Measurements from ENCODE around the gene MAGEB18. TPM values are rescaled to one million over a fixed set of nuclear protein-coding genes. Genes with fewer than 3 reads are reported as not detected.

Gene MAGEB18
- polyA plus RNA-seq (not detected in 3 replicates), polyA minus RNA-seq (not detected in 3 replicates)
- not detected for polyA plus RNA-seq (2011; ENCODE audit: low read depth)
- not detected in 2 replicates for polyA plus RNA-seq (2011; cell fraction: cytosol; rRNA removed)
- polyA plus RNA-seq (2011; cell fraction: nucleus; rRNA removed), result not detected in 2 replicates
- not detected in 2 replicates for polyA plus RNA-seq (2012; ENCODE audit: low replicate concordance)
- not detected for polyA minus RNA-seq (2011; cell fraction: cytosol; rRNA and poly(A)+ RNA removed)
- not detected in 2 replicates for polyA minus RNA-seq (2011; cell fraction: nucleus; rRNA and poly(A)+ RNA removed)

DNA sequence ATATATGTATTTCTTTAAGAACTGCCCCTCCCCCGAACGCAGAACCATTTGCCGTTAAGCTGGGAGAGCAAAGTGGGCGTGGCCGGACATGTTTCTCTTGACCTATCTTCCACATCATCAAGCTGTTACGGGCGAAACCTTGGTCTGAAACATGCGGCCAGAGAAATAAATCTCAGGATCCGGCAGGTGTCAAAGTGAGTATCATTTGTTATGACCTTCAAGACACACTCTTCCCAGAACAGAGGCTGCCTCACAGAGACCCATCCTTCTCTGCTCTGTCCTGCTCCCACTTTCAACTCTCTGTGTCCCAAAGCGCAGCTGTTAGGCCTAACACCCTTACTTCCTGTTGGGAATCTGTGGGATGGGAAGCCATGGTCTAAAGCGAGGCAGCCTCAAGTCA is at the start of gene MAGEB18:
Gene MAGEB18, plus strand, starts transcription at position 70 of the 400 bp plus-strand sequence. CDS start 643 bp downstream, outside the sequence.
- TF ChIP-seq EZH2 (IDR thresholded peaks at IDR 0.05; ENCODE audit: low read length) (no peak), CTCF (optimal IDR thresholded peaks at IDR 0.05 in 1 of 3, IDR thresholded peaks at IDR 0.05 in 1 of 3, conservative IDR thresholded peaks at IDR 0.05 in 1 of 3; ENCODE audit: extremely low read depth in 1 of 3, insufficient read depth in 2 of 3, low read length in 3 of 3) (no peak)
- no peaks in the 10 kb centered on the region for H3K79me2 ChIP-seq (ENCODE audit: control insufficient read depth, insufficient read depth, low read length)
- H3K9me1 ChIP-seq (ENCODE audit: control insufficient read depth, extremely low read depth, insufficient read depth, low read length), result no peaks in the 10 kb centered on the region
- DNase-seq (ENCODE audit: low read depth, low spot score), result no peak
- H3K4me2 ChIP-seq (ENCODE audit: control insufficient read depth, extremely low read depth, insufficient read depth, low read depth, low read length), result no peak within 1 kb of the TSS
- no peak for FAIRE-seq
- H3K4me3 ChIP-seq (ENCODE audit: control insufficient read depth in 2 of 3, extremely low read depth in 1 of 3, insufficient read depth in 2 of 3, low read depth in 1 of 3, low read length in 3 of 3), result no peak within 1 kb of the TSS
- no peaks in the 10 kb centered on the region for H3K9me3 ChIP-seq (ENCODE audit: control insufficient read depth, low read depth, low read length)
- no peak within 1 kb of the TSS for H3K9ac ChIP-seq (ENCODE audit: control insufficient read depth, extremely low read depth, insufficient read depth, low read length)
- no peaks in the 10 kb centered on the region for H3K27me3 ChIP-seq (ENCODE audit: control insufficient read depth, extremely low read depth, insufficient read depth, low read length)
- H3K36me3 ChIP-seq (ENCODE audit: control insufficient read depth in 2 of 2, extremely low read depth in 1 of 2, insufficient read depth in 2 of 2, low read length in 2 of 2), result no peaks in the 10 kb centered on the region
- no peaks in the 10 kb centered on the region for H4K20me1 ChIP-seq (ENCODE audit: control insufficient read depth, extremely low read depth, insufficient read depth, low read length)
- H2AFZ ChIP-seq (ENCODE audit: control insufficient read depth, low read length), result no peak within 1 kb of the TSS
- no peak within 1 kb of the TSS for H3K27ac ChIP-seq (ENCODE audit: control insufficient read depth, insufficient read depth, low read length)
- dilution Hi-C loops (cut with MboI; ENCODE audit: extremely low pct_ligation_motif_present, low sequenced_read_pairs), result no loop called here
- no peaks in the 10 kb centered on the region for H3K4me1 ChIP-seq (ENCODE audit: control insufficient read depth, extremely low read depth, insufficient read depth, low read length)

DNA sequence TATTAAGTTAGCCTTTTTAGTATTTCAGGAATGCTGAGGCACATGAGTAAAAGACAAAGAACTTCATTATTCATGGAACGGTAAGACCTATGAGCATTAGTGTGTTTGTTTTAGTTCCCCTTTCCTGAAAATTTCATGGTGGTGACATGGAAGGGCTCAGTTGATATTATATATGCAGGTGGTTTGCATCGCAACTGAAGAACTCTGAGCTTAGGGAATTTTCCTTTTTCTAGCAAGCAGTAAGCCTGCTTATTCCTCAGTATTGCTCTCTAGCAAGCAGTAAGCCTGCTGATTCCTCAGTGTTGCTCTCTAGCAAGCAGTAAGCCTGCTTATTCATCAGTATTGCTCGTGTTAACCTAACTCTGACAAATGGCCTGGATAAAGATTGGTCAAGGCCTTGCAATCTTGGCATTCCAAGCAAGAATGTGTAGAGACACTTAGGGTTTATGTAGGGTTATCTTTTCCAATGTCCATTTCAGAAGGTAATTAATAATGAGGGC is 37.7 kb upstream of the MAGEB18 start:
- H3K9ac ChIP-seq (ENCODE audit: control insufficient read depth, extremely low read depth, insufficient read depth, low read length), result no peak overlapping the region
- H3K36me3 ChIP-seq (ENCODE audit: control insufficient read depth in 2 of 2, extremely low read depth in 1 of 2, insufficient read depth in 2 of 2, low read length in 2 of 2), result no peaks in the 10 kb centered on the region
- no peaks in the 10 kb centered on the region for H3K27me3 ChIP-seq (ENCODE audit: control insufficient read depth, extremely low read depth, insufficient read depth, low read length)
- H3K79me2 ChIP-seq (ENCODE audit: control insufficient read depth, insufficient read depth, low read length), result no peaks in the 10 kb centered on the region
- no peak overlapping the region for H3K4me2 ChIP-seq (ENCODE audit: control insufficient read depth, extremely low read depth, insufficient read depth, low read depth, low read length)
- dilution Hi-C loops (cut with MboI; ENCODE audit: extremely low pct_ligation_motif_present, low sequenced_read_pairs), result no loop called here
- no peak for FAIRE-seq
- H3K4me3 ChIP-seq (ENCODE audit: control insufficient read depth in 2 of 3, extremely low read depth in 1 of 3, insufficient read depth in 2 of 3, low read depth in 1 of 3, low read length in 3 of 3), result no peak overlapping the region
- H3K27ac ChIP-seq (ENCODE audit: control insufficient read depth, insufficient read depth, low read length), result no peak overlapping the region
- TF ChIP-seq CTCF (optimal IDR thresholded peaks at IDR 0.05 in 1 of 3, IDR thresholded peaks at IDR 0.05 in 1 of 3, conservative IDR thresholded peaks at IDR 0.05 in 1 of 3; ENCODE audit: extremely low read depth in 1 of 3, insufficient read depth in 2 of 3, low read length in 3 of 3) (no peak), EZH2 (IDR thresholded peaks at IDR 0.05; ENCODE audit: low read length) (no peak)
- no peak overlapping the region for H2AFZ ChIP-seq (ENCODE audit: control insufficient read depth, low read length)
- H4K20me1 ChIP-seq (ENCODE audit: control insufficient read depth, extremely low read depth, insufficient read depth, low read length), result no peaks in the 10 kb centered on the region
- H3K4me1 ChIP-seq (ENCODE audit: control insufficient read depth, extremely low read depth, insufficient read depth, low read length), result no peaks in the 10 kb centered on the region
- no peaks in the 10 kb centered on the region for H3K9me3 ChIP-seq (ENCODE audit: control insufficient read depth, low read depth, low read length)
- no peak for DNase-seq (ENCODE audit: low read depth, low spot score)
- no peaks in the 10 kb centered on the region for H3K9me1 ChIP-seq (ENCODE audit: control insufficient read depth, extremely low read depth, insufficient read depth, low read length)

All from keratinocyte (primary cell).